Fibroblast of lung (primary cell): Measurements from ENCODE around the gene WASHC4. TPM values are rescaled to one million over a fixed set of nuclear protein-coding genes. Genes with fewer than 3 reads are reported as not detected.

Source experiments
- DNase-seq, 2 donors: peaks; one replicate each; pipeline versions ENCODE4 v3.0.0 to v3.0.0-alpha.2; 2010; ENCODE audit warnings: low read depth in 2 of 2
- H2AFZ ChIP-seq: 2 replicates; pipeline ENCODE4 v1.5.1; 2012; ENCODE audit warnings: low read length, control low read depth, inconsistent platforms
- H3K27ac ChIP-seq: 2 replicates; pipeline ENCODE4 v1.5.1; 2011; ENCODE audit warnings: low read length, control low read depth; ENCODE audit not compliant: insufficient read depth
- H3K27me3 ChIP-seq: 2 replicates; pipeline ENCODE4 v1.5.1; 2011; ENCODE audit warnings: mild to moderate bottlenecking, low read length; ENCODE audit not compliant: control insufficient read depth, insufficient read depth
- H3K36me3 ChIP-seq: 2 replicates; pipeline ENCODE4 v1.5.1; 2011; ENCODE audit warnings: low read length; ENCODE audit not compliant: control insufficient read depth, insufficient read depth
- H3K4me1 ChIP-seq: 2 replicates; pipeline ENCODE4 v1.5.1; 2011; ENCODE audit warnings: low read length; ENCODE audit not compliant: control insufficient read depth, insufficient read depth; ENCODE audit errors: extremely low read depth
- H3K4me2 ChIP-seq: 2 replicates; pipeline ENCODE4 v1.5.1; 2011; ENCODE audit warnings: low read length, control low read depth; ENCODE audit not compliant: insufficient read depth; ENCODE audit errors: extremely low read depth
- H3K4me3 ChIP-seq, 4 experiments: fragments of 200-600 bp in 1 of 4; sonication (generic) in 1 of 4; replicated peaks in 1 of 4; 2 replicates each; pipeline ENCODE4 v1.5.1; 2011 to 2016; ENCODE audit warnings: low read length in 4 of 4, low read depth in 3 of 4, mild to moderate bottlenecking in 3 of 4, control low read depth in 2 of 4, inconsistent platforms in 1 of 4, mixed read lengths in 1 of 4; ENCODE audit not compliant: insufficient read depth in 1 of 4; ENCODE audit errors: control extremely low read depth in 1 of 4
- H3K79me2 ChIP-seq: 2 replicates; pipeline ENCODE4 v1.5.1; 2012; ENCODE audit warnings: mild to moderate bottlenecking, low read length, inconsistent platforms; ENCODE audit not compliant: control insufficient read depth, insufficient read depth
- H3K9ac ChIP-seq: 2 replicates; pipeline ENCODE4 v1.5.1; 2011; ENCODE audit warnings: mild to moderate bottlenecking, low read length, control low read depth; ENCODE audit not compliant: insufficient read depth
- H3K9me3 ChIP-seq: 2 replicates; pipeline ENCODE4 v1.5.1; 2012; ENCODE audit warnings: low read depth, low read length; ENCODE audit not compliant: control insufficient read depth, insufficient read depth
- H4K20me1 ChIP-seq: 2 replicates; pipeline ENCODE4 v1.5.1; 2011; ENCODE audit warnings: low read length; ENCODE audit not compliant: control insufficient read depth, insufficient read depth; ENCODE audit errors: extremely low read depth
- EZH2 ChIP-seq: IDR thresholded peaks from 2 replicates; pipeline ENCODE4 v1.5.1; 2012; ENCODE audit warnings: low read length, control low read depth, mild to moderate bottlenecking; ENCODE audit errors: missing control alignments
- polyA plus RNA-seq, 2 donors: library from polyadenylated mRNA; depleted of rRNA in 1 of 2; stranded (reverse) in 1 of 2; unstranded in 1 of 2; fragments of >200 nt; gene quantifications; 2 replicates each; pipeline ENCODE4 v1.2.1, GENCODE V29; 2011 to 2012; ENCODE audit warnings: missing spikeins in 1 of 2
- total RNA-seq: library from RNA; depleted of rRNA; stranded (reverse); fragments of >200 nt; gene quantifications from 2 replicates; pipeline ENCODE4 v1.2.1, GENCODE V29; 2014
- TF ChIP-seq, protein P1 (sequence below), 2 donors: IDR thresholded peaks in 1 of 2; conservative IDR thresholded peaks in 1 of 2; 1 replicate in 1 of 2; 2 replicates in 1 of 2; pipeline ENCODE4 v1.5.1; 2011 to 2012; ENCODE audit warnings: low read length in 2 of 2, control low read depth in 1 of 2, inconsistent platforms in 1 of 2, low read depth in 1 of 2, mild to moderate bottlenecking in 1 of 2

Gene WASHC4
- total and polyA plus RNA-seq, 2 donors (not counting 1 experiment from before 2014, with no cell fraction given), result 56.5 to 98.3 TPM

GRCh38 chr12:105104762-105105161 is 2.8 kb upstream of the WASHC4 start:
- Histone ChIP-seq H3K9ac (no peak overlapping the region), H3K4me3 (no peak overlapping the region), H3K4me2 (no peak overlapping the region), H3K79me2 (peaks cover 20% of the 10 kb centered on the region), H2AFZ (no peak overlapping the region), H3K27ac (no peak overlapping the region), H3K4me1 (peaks cover 2% of the 10 kb centered on the region), H3K27me3 (no peaks in the 10 kb centered on the region), H4K20me1 (no peaks in the 10 kb centered on the region), H3K36me3 (no peaks in the 10 kb centered on the region), H3K9me3 (no peaks in the 10 kb centered on the region)
- TF ChIP-seq, protein P1, sequence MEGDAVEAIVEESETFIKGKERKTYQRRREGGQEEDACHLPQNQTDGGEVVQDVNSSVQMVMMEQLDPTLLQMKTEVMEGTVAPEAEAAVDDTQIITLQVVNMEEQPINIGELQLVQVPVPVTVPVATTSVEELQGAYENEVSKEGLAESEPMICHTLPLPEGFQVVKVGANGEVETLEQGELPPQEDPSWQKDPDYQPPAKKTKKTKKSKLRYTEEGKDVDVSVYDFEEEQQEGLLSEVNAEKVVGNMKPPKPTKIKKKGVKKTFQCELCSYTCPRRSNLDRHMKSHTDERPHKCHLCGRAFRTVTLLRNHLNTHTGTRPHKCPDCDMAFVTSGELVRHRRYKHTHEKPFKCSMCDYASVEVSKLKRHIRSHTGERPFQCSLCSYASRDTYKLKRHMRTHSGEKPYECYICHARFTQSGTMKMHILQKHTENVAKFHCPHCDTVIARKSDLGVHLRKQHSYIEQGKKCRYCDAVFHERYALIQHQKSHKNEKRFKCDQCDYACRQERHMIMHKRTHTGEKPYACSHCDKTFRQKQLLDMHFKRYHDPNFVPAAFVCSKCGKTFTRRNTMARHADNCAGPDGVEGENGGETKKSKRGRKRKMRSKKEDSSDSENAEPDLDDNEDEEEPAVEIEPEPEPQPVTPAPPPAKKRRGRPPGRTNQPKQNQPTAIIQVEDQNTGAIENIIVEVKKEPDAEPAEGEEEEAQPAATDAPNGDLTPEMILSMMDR (conservative IDR thresholded peaks at IDR 0.05 in 1 of 2, IDR thresholded peaks at IDR 0.05 in 1 of 2; ENCODE audit: low read depth in 1 of 2, low read length in 2 of 2), result no peak
- no peak for DNase-seq

DNA sequence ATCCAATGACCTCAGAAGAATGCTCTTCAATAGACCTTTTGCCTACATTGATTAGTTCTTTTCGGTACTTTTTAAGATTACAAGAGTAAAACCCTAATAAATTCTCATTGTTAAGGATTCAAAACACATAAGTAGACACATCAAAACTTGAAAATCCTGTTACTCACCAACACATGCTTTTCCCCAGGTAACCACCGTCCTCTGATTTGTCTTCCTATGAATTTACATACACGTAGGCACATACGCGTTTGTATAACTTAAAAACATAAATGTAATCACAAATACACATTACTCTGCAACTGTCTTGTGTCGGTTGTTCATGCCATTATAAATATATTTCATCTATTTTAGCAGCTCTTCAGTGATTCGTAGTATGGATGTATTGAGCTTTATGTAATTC is 910 bp upstream of the WASHC4 start:
- H3K4me2 ChIP-seq, result peak overlapping the region; percentile 95
- no peak overlapping the region for H2AFZ ChIP-seq
- no peak overlapping the region for H3K9ac ChIP-seq
- H3K27ac ChIP-seq, result no peak overlapping the region
- no peak for DNase-seq
- H3K27me3 ChIP-seq, result no peaks in the 10 kb centered on the region
- H3K36me3 ChIP-seq, result no peaks in the 10 kb centered on the region
- H3K79me2 ChIP-seq, result peaks cover 35% of the 10 kb centered on the region
- no peak for TF ChIP-seq EZH2
- TF ChIP-seq, protein P1 (conservative IDR thresholded peaks at IDR 0.05 in 1 of 2, IDR thresholded peaks at IDR 0.05 in 1 of 2; ENCODE audit: low read depth in 1 of 2, low read length in 2 of 2), result no peak
- peak overlapping the region in 2 of 4 experiments; percentile 83 to 84 for H3K4me3 ChIP-seq
- H4K20me1 ChIP-seq, result no peaks in the 10 kb centered on the region
- H3K4me1 ChIP-seq, result no peaks in the 10 kb centered on the region
- no peaks in the 10 kb centered on the region for H3K9me3 ChIP-seq

DNA sequence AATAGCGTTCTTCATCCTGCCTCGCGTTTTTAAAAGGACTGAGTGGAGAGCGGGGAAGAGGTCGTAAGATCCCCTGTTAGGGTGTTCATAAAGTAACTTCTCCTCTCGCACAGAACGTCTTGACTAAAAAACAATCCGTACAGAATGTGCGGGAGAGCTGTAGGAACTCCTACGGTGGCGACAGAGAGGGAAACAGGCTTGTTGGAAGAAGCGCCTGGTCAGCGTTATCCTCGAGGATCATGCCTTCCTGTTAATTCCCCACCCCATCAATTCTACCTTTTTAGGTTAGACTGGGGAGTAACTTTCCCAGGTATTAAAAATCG is 399 bp upstream of the WASHC4 start:
- Histone ChIP-seq H3K36me3 (no peaks in the 10 kb centered on the region), H4K20me1 (no peaks in the 10 kb centered on the region), H3K9me3 (no peaks in the 10 kb centered on the region), H3K27me3 (no peaks in the 10 kb centered on the region), H3K27ac (peak overlapping the region; percentile 92), H3K4me1 (no peaks in the 10 kb centered on the region), H3K4me2 (peak overlapping the region; percentile 95), H3K9ac (peak overlapping the region; percentile 49), H2AFZ (peak overlapping the region; percentile 94), H3K4me3 (peak overlapping the region; percentile 70 to 84 (median 80)), H3K79me2 (peaks cover 40% of the 10 kb centered on the region)
- DNase-seq, result peak; percentile 58 to 70
- TF ChIP-seq EZH2, result no peak
